Prostate gland (tissue), 2 donors: ENCODE results near the gene IQGAP1. TPM values are rescaled to one million over a fixed set of nuclear protein-coding genes. Genes with fewer than 3 reads are reported as not detected.
"Not testable (repeated sequence)": the region's sequence is repeated elsewhere in the genome, so short reads cannot be mapped to it uniquely, and the experiment has no call there.

Experiments used
- DNase-seq: peaks from one replicate; pipeline ENCODE4 v3.0.0-alpha.2; 2019; ENCODE audit warnings: low spot score
- H3K27ac ChIP-seq, 2 donors: fragments of 200-600 bp; sonication (generic); 2 replicates each; pipeline ENCODE4 v1.5.1; 2017 to 2019
- H3K27me3 ChIP-seq: fragments of 200-600 bp; sonication (generic); replicated peaks from 2 replicates; pipeline ENCODE4 v1.5.1; 2019; ENCODE audit not compliant: insufficient read depth
- H3K36me3 ChIP-seq, 2 donors: fragments of 200-600 bp; sonication (generic); 1 replicate in 1 of 2; 2 replicates in 1 of 2; pipeline versions ENCODE4 v1.5.1 to v1.8.1; 2017 to 2019
- H3K4me1 ChIP-seq: fragments of 200-600 bp; sonication (generic); replicated peaks from 2 replicates; pipeline ENCODE4 v1.5.1; 2019
- H3K4me3 ChIP-seq, 2 donors: fragments of 200-600 bp; sonication (generic); 2 replicates each; pipeline ENCODE4 v1.5.1; 2017 to 2019
- H3K9me3 ChIP-seq: fragments of 200-600 bp; sonication (generic); 2 replicates; pipeline ENCODE4 v1.5.1; 2017
- POLR2A ChIP-seq: fragments of 450-650 bp; IDR thresholded peaks from one replicate; pipeline ENCODE4 v1.6.1; 2016; ENCODE audit warnings: antibody characterized with exemption, mild to moderate bottlenecking
- POLR2AphosphoS5 ChIP-seq: sonication (generic); formaldehyde crosslinking; IDR thresholded peaks from one replicate; pipeline ENCODE4 v1.6.1; 2017; ENCODE audit warnings: antibody characterized with exemption
- WGBS: methylation state at CpG from one replicate; pipeline ENCODE4 v1.1.5; 2018; 5-methylcytosine and 5-hydroxymethylcytosine counted together
- intact Hi-C: fragments of 100-400 bp; cut with DNase I; formaldehyde crosslinking; loops from one replicate; pipeline ENCODE4 v1.14.2; 2022
- total RNA-seq, 2 donors: library from RNA; depleted of rRNA; stranded (reverse); fragments of >200 nt; gene quantifications; one replicate each; pipeline ENCODE4 v1.1.0, GENCODE V29; 2016
- TF ChIP-seq, protein P1 (sequence below), 4 experiments: fragments of 200-600 bp in 2 of 4; fragments of 450-650 bp in 2 of 4; sonication (generic) in 2 of 4; IDR thresholded peaks; 1 replicate in 3 of 4; 2 replicates in 1 of 4; pipeline ENCODE4 v1.5.1; 2016 to 2019; ENCODE audit warnings: antibody characterized with exemption in 4 of 4, mild to moderate bottlenecking in 2 of 4, moderate library complexity in 2 of 4

IQGAP1 gene
- total RNA-seq, 2 donors from 2014 or later: 131 to 155 TPM

DNA sequence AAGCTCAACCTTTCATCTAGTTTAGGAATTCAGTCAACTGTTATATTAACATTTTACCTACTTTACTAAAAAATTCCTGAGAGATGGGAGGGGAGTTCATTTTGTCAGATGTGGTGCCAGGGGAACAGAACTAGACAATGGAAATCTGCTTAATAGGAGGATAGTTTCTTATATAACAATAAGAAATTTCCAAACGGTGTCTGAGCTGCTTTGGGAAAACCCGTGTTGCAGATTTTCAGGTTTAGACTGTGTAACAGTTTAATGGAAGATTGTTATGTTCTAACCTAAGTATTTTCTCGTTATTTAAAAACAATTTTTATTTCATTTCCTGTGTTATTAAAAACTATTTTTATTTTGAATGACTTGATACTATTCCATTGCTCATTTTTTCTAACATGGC is 19.3 kb downstream of the IQGAP1 start:
- no peaks in the 10 kb centered on the region for H3K9me3 ChIP-seq
- TF ChIP-seq POLR2A (no peak), POLR2AphosphoS5 (no peak)
- TF ChIP-seq, protein P1, sequence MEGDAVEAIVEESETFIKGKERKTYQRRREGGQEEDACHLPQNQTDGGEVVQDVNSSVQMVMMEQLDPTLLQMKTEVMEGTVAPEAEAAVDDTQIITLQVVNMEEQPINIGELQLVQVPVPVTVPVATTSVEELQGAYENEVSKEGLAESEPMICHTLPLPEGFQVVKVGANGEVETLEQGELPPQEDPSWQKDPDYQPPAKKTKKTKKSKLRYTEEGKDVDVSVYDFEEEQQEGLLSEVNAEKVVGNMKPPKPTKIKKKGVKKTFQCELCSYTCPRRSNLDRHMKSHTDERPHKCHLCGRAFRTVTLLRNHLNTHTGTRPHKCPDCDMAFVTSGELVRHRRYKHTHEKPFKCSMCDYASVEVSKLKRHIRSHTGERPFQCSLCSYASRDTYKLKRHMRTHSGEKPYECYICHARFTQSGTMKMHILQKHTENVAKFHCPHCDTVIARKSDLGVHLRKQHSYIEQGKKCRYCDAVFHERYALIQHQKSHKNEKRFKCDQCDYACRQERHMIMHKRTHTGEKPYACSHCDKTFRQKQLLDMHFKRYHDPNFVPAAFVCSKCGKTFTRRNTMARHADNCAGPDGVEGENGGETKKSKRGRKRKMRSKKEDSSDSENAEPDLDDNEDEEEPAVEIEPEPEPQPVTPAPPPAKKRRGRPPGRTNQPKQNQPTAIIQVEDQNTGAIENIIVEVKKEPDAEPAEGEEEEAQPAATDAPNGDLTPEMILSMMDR (IDR thresholded peaks at IDR 0.05): no peak
- H3K36me3 ChIP-seq: no peaks in the 10 kb centered on the region
- DNase-seq: no peak
- no peak overlapping the region for H3K27ac ChIP-seq
- H3K4me3 ChIP-seq: no peak overlapping the region
- intact Hi-C loops: no loop called here
- WGBS: 36% methylated on average over 3 of the region's 3 CpGs
- H3K4me1 ChIP-seq: peaks cover 7% of the 10 kb centered on the region
- no peaks in the 10 kb centered on the region for H3K27me3 ChIP-seq

DNA sequence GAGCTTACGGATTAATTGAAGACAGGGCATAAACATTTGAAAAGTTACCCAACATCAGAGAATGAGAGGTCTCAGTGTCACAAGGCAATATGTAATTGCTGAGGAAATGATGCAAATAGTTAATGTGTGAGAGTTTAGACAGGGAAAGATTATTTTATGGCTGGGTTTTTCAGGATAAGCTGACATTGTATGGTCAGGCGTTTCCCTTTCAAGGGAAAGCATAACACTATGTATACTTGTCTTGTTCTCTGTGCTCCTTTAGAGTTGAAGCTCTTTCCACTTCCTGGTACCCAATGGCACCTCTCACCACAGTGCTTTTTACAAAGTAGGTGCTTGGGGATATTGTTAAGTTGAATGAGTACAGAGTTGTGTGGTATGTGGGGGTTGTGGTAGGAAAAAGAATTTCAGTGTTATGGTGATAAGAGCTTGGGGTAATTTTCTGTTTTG is 19.9 kb downstream of the IQGAP1 start:
- Histone ChIP-seq H3K4me1 (peaks cover 1% of the 10 kb centered on the region), H3K9me3 (no peaks in the 10 kb centered on the region), H3K27me3 (no peaks in the 10 kb centered on the region), H3K36me3 (no peaks in the 10 kb centered on the region), H3K4me3 (no peak overlapping the region), H3K27ac (no peak overlapping the region)
- TF ChIP-seq POLR2A (no peak), POLR2AphosphoS5 (no peak)
- TF ChIP-seq, protein P1 (IDR thresholded peaks at IDR 0.05): no peak
- WGBS: 47% methylated on average over 2 of the region's 2 CpGs
- DNase-seq: no peak
- intact Hi-C loops: no loop called here

DNA sequence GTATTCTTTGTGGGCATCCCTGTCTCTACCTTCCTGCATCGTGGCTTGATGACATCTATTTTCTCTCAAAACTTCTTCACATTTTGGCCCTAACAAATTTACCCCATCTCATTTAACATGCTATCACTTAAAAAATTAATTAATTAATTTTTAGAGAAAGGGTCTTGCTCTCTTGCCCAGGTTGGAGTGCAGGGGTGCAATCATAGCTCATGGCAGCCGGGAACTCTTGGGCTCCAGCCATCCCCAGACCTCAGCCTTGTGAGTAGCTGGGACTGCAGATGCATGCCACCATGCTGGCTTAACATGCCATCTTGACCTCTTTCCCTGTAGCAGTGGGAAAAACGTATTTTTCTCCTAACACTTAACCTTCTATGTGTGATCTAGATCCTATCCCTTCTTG is 20.6 kb downstream of the IQGAP1 start:
- H3K9me3 ChIP-seq: no peaks in the 10 kb centered on the region
- TF ChIP-seq POLR2AphosphoS5: no peak
- no peak for TF ChIP-seq POLR2A
- TF ChIP-seq, protein P1 (IDR thresholded peaks at IDR 0.05): no peak
- intact Hi-C loops: no loop called here
- H3K36me3 ChIP-seq: no peaks in the 10 kb centered on the region
- no peaks in the 10 kb centered on the region for H3K4me1 ChIP-seq
- H3K27ac ChIP-seq: no peak overlapping the region
- no peak overlapping the region for H3K4me3 ChIP-seq
- no peak for DNase-seq
- 92% methylated on average over 3 of the region's 3 CpGs for WGBS
- no peaks in the 10 kb centered on the region for H3K27me3 ChIP-seq

DNA sequence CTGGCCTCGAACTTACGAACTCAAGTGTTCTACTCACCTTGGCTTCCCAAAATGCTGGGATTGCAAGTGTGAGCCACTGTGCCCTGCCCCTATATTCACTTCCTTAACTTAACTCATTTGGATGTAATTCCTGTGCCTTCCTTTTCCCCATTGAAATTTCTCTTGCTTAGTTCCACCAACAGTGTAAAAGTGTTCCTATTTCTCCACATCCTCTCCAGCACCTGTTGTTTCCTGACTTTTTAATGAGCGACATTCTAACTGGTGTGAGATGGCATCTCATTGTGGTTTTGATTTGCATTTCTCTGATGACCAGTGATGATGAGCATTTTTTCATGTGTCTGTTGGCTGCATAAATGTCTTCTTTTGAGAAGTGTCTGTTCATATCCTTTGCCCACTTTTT is 21.5 kb downstream of the IQGAP1 start:
- intact Hi-C loops, H3K36me3 ChIP-seq, H3K4me1 ChIP-seq, H3K4me3 ChIP-seq, DNase-seq, H3K9me3 ChIP-seq, H3K27ac ChIP-seq, H3K27me3 ChIP-seq: not testable (repeated sequence)
- 94% methylated on average over 3 of the region's 3 CpGs for WGBS

DNA sequence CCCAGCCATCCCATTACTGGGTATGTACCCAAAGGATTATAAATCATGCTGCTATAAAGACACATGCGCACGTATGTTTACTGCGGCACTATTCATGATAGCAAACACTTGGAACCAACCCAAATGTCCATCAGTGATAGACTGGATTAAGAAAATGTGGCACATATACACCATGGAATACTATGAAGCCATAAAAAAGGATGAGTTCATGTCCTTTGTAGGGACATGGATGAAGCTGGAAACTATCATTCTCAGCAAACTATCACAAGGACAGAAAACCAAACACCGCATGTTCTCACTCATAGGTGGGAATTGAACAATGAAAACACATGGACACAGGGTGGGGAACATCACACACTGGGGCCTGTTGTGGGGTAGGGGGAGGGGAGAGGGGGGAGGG is 22.3 kb downstream of the IQGAP1 start:
- DNase-seq, H3K9me3 ChIP-seq, H3K4me3 ChIP-seq, H3K27me3 ChIP-seq, H3K4me1 ChIP-seq, H3K36me3 ChIP-seq, intact Hi-C loops, H3K27ac ChIP-seq: not testable (repeated sequence)
- 100% methylated on average over 4 of the region's 4 CpGs for WGBS

DNA sequence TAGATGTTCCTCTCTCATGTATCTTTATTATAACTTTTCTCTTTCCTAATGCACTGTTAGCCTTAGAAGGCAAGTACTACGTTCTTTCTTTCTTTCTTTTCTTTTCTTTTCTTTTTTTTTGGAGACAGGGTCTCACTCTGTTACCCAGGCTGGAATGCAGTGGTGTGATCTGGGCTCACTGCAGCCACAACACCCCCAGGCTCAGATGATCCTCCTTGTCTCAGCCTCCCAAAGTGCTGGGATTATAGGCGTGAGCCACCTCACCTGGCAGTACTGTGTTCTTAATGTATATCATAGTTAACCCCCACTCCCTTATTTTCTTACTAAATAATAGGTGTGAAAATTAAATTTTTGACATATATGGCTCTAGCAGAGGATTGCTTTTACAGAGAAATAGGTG is 23.1 kb downstream of the IQGAP1 start:
- Histone ChIP-seq H3K4me1 (no peaks in the 10 kb centered on the region), H3K9me3 (no peaks in the 10 kb centered on the region), H3K27me3 (no peaks in the 10 kb centered on the region), H3K27ac (no peak overlapping the region), H3K36me3 (no peaks in the 10 kb centered on the region), H3K4me3 (no peak overlapping the region)
- 97% methylated on average over 2 of the region's 2 CpGs for WGBS
- no peak for DNase-seq
- TF ChIP-seq POLR2AphosphoS5 (no peak), POLR2A (no peak)
- TF ChIP-seq, protein P1 (IDR thresholded peaks at IDR 0.05): no peak
- intact Hi-C loops: no loop called here
